ENCODE data around the gene NUDCD2. TPM values are rescaled to one million over a fixed set of nuclear protein-coding genes. Genes with fewer than 3 reads are reported as not detected.

NUDCD2 gene
- total RNA-seq, 1 donor from 2014 or later = 19.2 TPM

DNA sequence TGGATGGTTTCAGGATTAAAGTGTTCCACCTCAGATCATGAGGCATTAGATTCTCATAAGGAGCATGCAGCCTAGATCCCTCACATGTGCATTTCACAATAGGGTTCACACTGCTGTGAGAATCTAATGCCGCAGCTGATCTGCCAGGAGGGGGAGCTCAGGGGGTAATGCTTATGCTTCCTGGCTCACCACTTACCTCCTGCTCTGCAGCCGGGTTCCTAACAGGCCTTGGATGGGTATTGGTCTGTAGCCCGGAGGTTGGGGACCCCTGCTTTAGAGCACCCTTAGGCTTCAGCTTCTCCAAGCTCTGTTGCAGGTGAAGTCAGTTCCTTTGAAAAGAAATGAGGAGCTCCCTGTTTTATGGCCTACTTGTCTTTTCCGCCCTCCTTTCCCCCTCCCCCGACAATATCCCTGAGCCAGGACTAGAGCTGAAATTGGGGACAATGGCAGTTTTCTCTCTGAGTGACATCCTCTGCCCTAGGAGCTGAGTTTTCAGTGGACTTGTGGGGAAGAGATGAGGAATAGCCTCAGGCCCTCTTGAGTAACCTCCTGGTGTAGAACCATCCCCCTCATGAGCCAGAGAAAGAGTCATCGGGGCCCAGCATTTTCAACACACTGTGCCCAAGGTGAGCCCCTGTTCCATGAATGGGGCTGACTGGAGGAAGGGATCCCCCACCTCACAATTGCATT lies 29.3 kb upstream of the NUDCD2 start:
- peak; percentile 32 for DNase-seq
- no peaks in the 10 kb centered on the region for H3K4me1 Mint-ChIP-seq (ENCODE audit: low read depth, unreplicated experiment)
- no peaks in the 10 kb centered on the region for H3K9me3 Mint-ChIP-seq (ENCODE audit: unreplicated experiment)
- no peaks in the 10 kb centered on the region for H3K27me3 Mint-ChIP-seq (ENCODE audit: unreplicated experiment)
- no peak overlapping the region for H3K27ac Mint-ChIP-seq (ENCODE audit: unreplicated experiment)
- H3K4me3 Mint-ChIP-seq (ENCODE audit: unreplicated experiment) = no peak overlapping the region
- no peaks in the 10 kb centered on the region for H3K36me3 Mint-ChIP-seq (ENCODE audit: unreplicated experiment)
- TF ChIP-seq, protein P1, sequence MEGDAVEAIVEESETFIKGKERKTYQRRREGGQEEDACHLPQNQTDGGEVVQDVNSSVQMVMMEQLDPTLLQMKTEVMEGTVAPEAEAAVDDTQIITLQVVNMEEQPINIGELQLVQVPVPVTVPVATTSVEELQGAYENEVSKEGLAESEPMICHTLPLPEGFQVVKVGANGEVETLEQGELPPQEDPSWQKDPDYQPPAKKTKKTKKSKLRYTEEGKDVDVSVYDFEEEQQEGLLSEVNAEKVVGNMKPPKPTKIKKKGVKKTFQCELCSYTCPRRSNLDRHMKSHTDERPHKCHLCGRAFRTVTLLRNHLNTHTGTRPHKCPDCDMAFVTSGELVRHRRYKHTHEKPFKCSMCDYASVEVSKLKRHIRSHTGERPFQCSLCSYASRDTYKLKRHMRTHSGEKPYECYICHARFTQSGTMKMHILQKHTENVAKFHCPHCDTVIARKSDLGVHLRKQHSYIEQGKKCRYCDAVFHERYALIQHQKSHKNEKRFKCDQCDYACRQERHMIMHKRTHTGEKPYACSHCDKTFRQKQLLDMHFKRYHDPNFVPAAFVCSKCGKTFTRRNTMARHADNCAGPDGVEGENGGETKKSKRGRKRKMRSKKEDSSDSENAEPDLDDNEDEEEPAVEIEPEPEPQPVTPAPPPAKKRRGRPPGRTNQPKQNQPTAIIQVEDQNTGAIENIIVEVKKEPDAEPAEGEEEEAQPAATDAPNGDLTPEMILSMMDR (IDR thresholded peaks at IDR 0.05; ENCODE audit: partially characterized antibody, unreplicated experiment) = no peak

DNA sequence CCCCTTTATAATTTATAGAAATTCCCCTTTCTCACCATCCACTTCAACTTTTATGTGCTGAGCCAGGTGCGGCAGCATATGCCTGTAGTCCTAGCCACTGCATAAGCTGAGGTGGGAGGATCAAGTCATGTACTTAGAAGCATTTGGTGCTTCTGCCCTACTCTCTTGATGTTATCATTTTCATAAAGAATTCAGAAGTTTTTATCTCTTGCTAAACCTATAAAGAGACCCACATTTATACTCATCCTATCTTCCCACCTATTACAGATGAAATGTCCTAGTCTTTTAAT lies 19.0 kb upstream of the NUDCD2 start:
- Mint-ChIP-seq H3K9me3 (ENCODE audit: unreplicated experiment) (no peaks in the 10 kb centered on the region), H3K4me1 (ENCODE audit: low read depth, unreplicated experiment) (no peaks in the 10 kb centered on the region), H3K27me3 (ENCODE audit: unreplicated experiment) (peaks cover 2% of the 10 kb centered on the region), H3K27ac (ENCODE audit: unreplicated experiment) (no peak overlapping the region), H3K4me3 (ENCODE audit: unreplicated experiment) (no peak overlapping the region), H3K36me3 (ENCODE audit: unreplicated experiment) (no peaks in the 10 kb centered on the region)
- DNase-seq = no peak
- TF ChIP-seq, protein P1 (IDR thresholded peaks at IDR 0.05; ENCODE audit: partially characterized antibody, unreplicated experiment) = no peak

GRCh38 chr5:163478126-163478981 lies 18.5 kb upstream of the NUDCD2 start:
- DNase-seq = no peak
- Mint-ChIP-seq H3K4me3 (ENCODE audit: unreplicated experiment) (no peak overlapping the region), H3K9me3 (ENCODE audit: unreplicated experiment) (no peaks in the 10 kb centered on the region), H3K4me1 (ENCODE audit: low read depth, unreplicated experiment) (no peaks in the 10 kb centered on the region), H3K27ac (ENCODE audit: unreplicated experiment) (no peak overlapping the region), H3K36me3 (ENCODE audit: unreplicated experiment) (no peaks in the 10 kb centered on the region), H3K27me3 (ENCODE audit: unreplicated experiment) (peaks cover 2% of the 10 kb centered on the region)
- TF ChIP-seq, protein P1 (IDR thresholded peaks at IDR 0.05; ENCODE audit: partially characterized antibody, unreplicated experiment) = no peak

- TF ChIP-seq, protein P1 (IDR thresholded peaks at IDR 0.05; ENCODE audit: partially characterized antibody, unreplicated experiment) = no peak
- Mint-ChIP-seq H3K4me3 (ENCODE audit: unreplicated experiment) (no peak overlapping the region), H3K4me1 (ENCODE audit: low read depth, unreplicated experiment) (no peaks in the 10 kb centered on the region), H3K9me3 (ENCODE audit: unreplicated experiment) (no peaks in the 10 kb centered on the region), H3K36me3 (ENCODE audit: unreplicated experiment) (no peaks in the 10 kb centered on the region), H3K27ac (ENCODE audit: unreplicated experiment) (no peak overlapping the region), H3K27me3 (ENCODE audit: unreplicated experiment) (no peaks in the 10 kb centered on the region)
- no peak for DNase-seq
Observed at GRCh38 chr5:163475411-163475810, 15.5 kb upstream of the NUDCD2 start.

Data from glutamatergic neuron (in vitro differentiated cells).